SW 1271 (cell line): ENCODE data around the gene TAF1D.
"Not testable (repeated sequence)": the region's sequence is repeated elsewhere in the genome, so short reads cannot be mapped to it uniquely, and the experiment has no call there.

Source experiments
- DNase-seq, 2 experiments: peaks; one replicate each; lab custom pipeline; 2025; lab: John Stamatoyannopoulos, UW

The TAF1D gene

GRCh38 chr11:93747122-93747521 is 5.8 kb upstream of the TAF1D start:
- no peak for DNase-seq

- no peak for DNase-seq
These were observed 4.8 kb upstream of the TAF1D start for GRCh38 chr11:93746101-93746500.

- not testable (repeated sequence) for DNase-seq
These were observed 3.9 kb upstream of the TAF1D start for GRCh38 chr11:93745005-93745755.

- no peak for DNase-seq
These were observed 3.3 kb upstream of the TAF1D start for GRCh38 chr11:93744669-93745004.

GRCh38 chr11:93743291-93743690 is 2.0 kb upstream of the TAF1D start:
- DNase-seq: no peak

- DNase-seq: peak; percentile 82 to 96
These were observed 559 bp upstream of the TAF1D start for GRCh38 chr11:93741882-93742226.

- DNase-seq: peak; percentile 66 to 95
These were observed 583 bp downstream of the TAF1D start for GRCh38 chr11:93740730-93741093.

GRCh38 chr11:93740031-93740729 is 1.1 kb downstream of the TAF1D start:
- peak in 1 of 2 experiments; percentile 95 for DNase-seq

GRCh38 chr11:93738647-93739081 is 2.6 kb downstream of the TAF1D start:
- DNase-seq: peak in 1 of 2 experiments; percentile 70

- peak in 1 of 2 experiments; percentile 70 for DNase-seq
These were observed 3.2 kb downstream of the TAF1D start for GRCh38 chr11:93737904-93738612.

GRCh38 chr11:93736129-93736528 is 5.2 kb downstream of the TAF1D start:
- DNase-seq: no peak

GRCh38 chr11:93735627-93736026 is 5.7 kb downstream of the TAF1D start:
- DNase-seq: no peak

- no peak for DNase-seq
These were observed 6.7 kb downstream of the TAF1D start for GRCh38 chr11:93734427-93735222.

GRCh38 chr11:93733474-93733873 is 7.8 kb downstream of the TAF1D start:
- DNase-seq: no peak

- DNase-seq: no peak
These were observed 8.9 kb downstream of the TAF1D start for GRCh38 chr11:93732237-93732892.

GRCh38 chr11:93730108-93731107 is 10.9 kb downstream of the TAF1D start:
- no peak for DNase-seq

GRCh38 chr11:93729129-93729616 is 12.1 kb downstream of the TAF1D start:
- peak in 1 of 2 experiments; percentile 71 for DNase-seq

- peak in 1 of 2 experiments; percentile 69 for DNase-seq
These were observed 12.5 kb downstream of the TAF1D start for GRCh38 chr11:93728792-93729128.

GRCh38 chr11:93727985-93728791 is 13.1 kb downstream of the TAF1D start:
- no peak for DNase-seq
